ENCODE measurements around the gene PCMTD2.
"Not testable (repeated sequence)": the region's sequence is repeated elsewhere in the genome, so short reads cannot be mapped to it uniquely, and the experiment has no call there.

PCMTD2 gene

GRCh38 chr20:64258071-64258823, 2.7 kb downstream of the PCMTD2 start:
- DNase-seq, result no peak

GRCh38 chr20:64260239-64260638, 4.7 kb downstream of the PCMTD2 start:
- no peak for DNase-seq

- no peak for DNase-seq
These were observed 5.6 kb downstream of the PCMTD2 start for GRCh38 chr20:64261138-64261537.

- DNase-seq, result no peak
These were observed 8.5 kb downstream of the PCMTD2 start for GRCh38 chr20:64264091-64264490.

- DNase-seq, result no peak
These were observed 9.7 kb downstream of the PCMTD2 start for GRCh38 chr20:64265201-64265600.

GRCh38 chr20:64266988-64267387, 11.4 kb downstream of the PCMTD2 start:
- DNase-seq, result no peak

- no peak for DNase-seq
These were observed 12.6 kb downstream of the PCMTD2 start for GRCh38 chr20:64268174-64268573.

- no peak for DNase-seq
These were observed 14.3 kb downstream of the PCMTD2 start for GRCh38 chr20:64269604-64270411.

- no peak for DNase-seq
These were observed 16.1 kb downstream of the PCMTD2 start for GRCh38 chr20:64271636-64272035.

GRCh38 chr20:64273109-64273508, 17.6 kb downstream of the PCMTD2 start:
- DNase-seq, result no peak

- no peak for DNase-seq
These were observed 21.3 kb downstream of the PCMTD2 start for GRCh38 chr20:64276817-64277216.

- DNase-seq, result no peak
These were observed 22.2 kb downstream of the PCMTD2 start for GRCh38 chr20:64277571-64278316.

GRCh38 chr20:64278317-64278681, 22.8 kb downstream of the PCMTD2 start:
- DNase-seq, result no peak

GRCh38 chr20:64279826-64280459, 24.4 kb downstream of the PCMTD2 start:
- no peak for DNase-seq

- no peak for DNase-seq
These were observed 24.9 kb downstream of the PCMTD2 start for GRCh38 chr20:64280460-64280843.

GRCh38 chr20:64283646-64284045, 28.1 kb downstream of the PCMTD2 start:
- no peak for DNase-seq

GRCh38 chr20:64285579-64286446, 30.3 kb downstream of the PCMTD2 start:
- DNase-seq, result peak; percentile 66

GRCh38 chr20:64286447-64287263, 31.1 kb downstream of the PCMTD2 start:
- DNase-seq, result peak; percentile 44

- not testable (repeated sequence) for DNase-seq
These were observed 31.7 kb downstream of the PCMTD2 start for GRCh38 chr20:64287264-64287590.

GRCh38 chr20:64292167-64292566, 36.6 kb downstream of the PCMTD2 start:
- not testable (repeated sequence) for DNase-seq

GRCh38 chr20:64303086-64303485, 47.5 kb downstream of the PCMTD2 start:
- not testable (repeated sequence) for DNase-seq

Data from NCI-H748 treated with DMSO at 0.1 percent for 48 hours (cell line).